HepG2 (cell line): ENCODE data around the gene XAB2.
"Not testable (repeated sequence)": the region's sequence is repeated elsewhere in the genome, so short reads cannot be mapped to it uniquely, and the experiment has no call there.

ENCODE experiments used
- KDM1A ChIP-seq: IDR thresholded peaks from 2 replicates; pipeline ENCODE4 v1.6.1; 2016; ENCODE audit warnings: missing compliant biosample characterization
- KLF13 ChIP-seq: sonication (generic); formaldehyde crosslinking; IDR thresholded peaks from 2 replicates; pipeline ENCODE4 v1.4.0; 2020; ENCODE audit warnings: mild to moderate bottlenecking, missing genetic modification reagents
- YY1 ChIP-seq: IDR thresholded peaks from 2 replicates; pipeline ENCODE4 v1.6.1; 2011; ENCODE audit warnings: low read length, low read depth, moderate library complexity, mild to moderate bottlenecking; ENCODE audit not compliant: insufficient read depth, insufficient replicate concordance
- ZNF331 ChIP-seq: sonication (generic); formaldehyde crosslinking; IDR thresholded peaks from 2 replicates; pipeline ENCODE4 v1.4.0; 2020; ENCODE audit warnings: missing genetic modification reagents
- ZNF652 ChIP-seq: IDR thresholded peaks from 2 replicates; pipeline ENCODE4 v1.6.1; 2016; ENCODE audit warnings: low read depth, borderline replicate concordance
- ZNF792 ChIP-seq: IDR thresholded peaks from 2 replicates; pipeline ENCODE4 v1.6.1; 2016
- TF ChIP-seq, protein P1 (sequence below): sonication (generic); formaldehyde crosslinking; IDR thresholded peaks from 2 replicates; pipeline ENCODE4 v1.5.0; 2020; ENCODE audit warnings: mild to moderate bottlenecking, missing genetic modification reagents, moderate library complexity
- TF ChIP-seq, protein P2 (sequence below): sonication (generic); formaldehyde crosslinking; IDR thresholded peaks from 2 replicates; pipeline ENCODE4 v1.4.0; 2020; ENCODE audit warnings: missing genetic modification reagents

- not testable (repeated sequence) for TF ChIP-seq YY1; KLF13 (CRISPR knock-in tag); ZNF792 (CRISPR knock-in tag); ZNF652; ZNF331 (CRISPR knock-in tag); KDM1A
- TF ChIP-seq, protein P1, sequence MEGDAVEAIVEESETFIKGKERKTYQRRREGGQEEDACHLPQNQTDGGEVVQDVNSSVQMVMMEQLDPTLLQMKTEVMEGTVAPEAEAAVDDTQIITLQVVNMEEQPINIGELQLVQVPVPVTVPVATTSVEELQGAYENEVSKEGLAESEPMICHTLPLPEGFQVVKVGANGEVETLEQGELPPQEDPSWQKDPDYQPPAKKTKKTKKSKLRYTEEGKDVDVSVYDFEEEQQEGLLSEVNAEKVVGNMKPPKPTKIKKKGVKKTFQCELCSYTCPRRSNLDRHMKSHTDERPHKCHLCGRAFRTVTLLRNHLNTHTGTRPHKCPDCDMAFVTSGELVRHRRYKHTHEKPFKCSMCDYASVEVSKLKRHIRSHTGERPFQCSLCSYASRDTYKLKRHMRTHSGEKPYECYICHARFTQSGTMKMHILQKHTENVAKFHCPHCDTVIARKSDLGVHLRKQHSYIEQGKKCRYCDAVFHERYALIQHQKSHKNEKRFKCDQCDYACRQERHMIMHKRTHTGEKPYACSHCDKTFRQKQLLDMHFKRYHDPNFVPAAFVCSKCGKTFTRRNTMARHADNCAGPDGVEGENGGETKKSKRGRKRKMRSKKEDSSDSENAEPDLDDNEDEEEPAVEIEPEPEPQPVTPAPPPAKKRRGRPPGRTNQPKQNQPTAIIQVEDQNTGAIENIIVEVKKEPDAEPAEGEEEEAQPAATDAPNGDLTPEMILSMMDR: not testable (repeated sequence)
- TF ChIP-seq, protein P2, sequence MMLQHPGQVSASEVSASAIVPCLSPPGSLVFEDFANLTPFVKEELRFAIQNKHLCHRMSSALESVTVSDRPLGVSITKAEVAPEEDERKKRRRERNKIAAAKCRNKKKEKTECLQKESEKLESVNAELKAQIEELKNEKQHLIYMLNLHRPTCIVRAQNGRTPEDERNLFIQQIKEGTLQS: not testable (repeated sequence)
These were observed 14.5 kb upstream of the XAB2 start for GRCh38 chr19:7643629-7644549.
